Kidney epithelial cell (primary cell): Measurements from ENCODE around the gene SEPTIN12. TPM values are rescaled to one million over a fixed set of nuclear protein-coding genes. Genes with fewer than 3 reads are reported as not detected.

Experiments
- DNase-seq: peaks from one replicate; pipeline ENCODE4 v3.0.0-alpha.2; 2010; ENCODE audit warnings: low read depth
- H3K27me3 ChIP-seq: 2 replicates; pipeline ENCODE4 v1.6.0; 2011; ENCODE audit warnings: low read length; ENCODE audit not compliant: control insufficient read depth, insufficient read depth
- H3K36me3 ChIP-seq: 2 replicates; pipeline ENCODE4 v1.5.1; 2011; ENCODE audit warnings: low read length; ENCODE audit not compliant: control insufficient read depth, insufficient read depth
- H3K4me3 ChIP-seq: 2 replicates; pipeline ENCODE4 v1.5.1; 2011; ENCODE audit warnings: low read depth, mild to moderate bottlenecking, control low read depth, low read length
- CTCF ChIP-seq: IDR thresholded peaks from 2 replicates; pipeline ENCODE4 v1.5.1; 2011; ENCODE audit warnings: mild to moderate bottlenecking, moderate library complexity, low read length, control low read depth, inconsistent platforms; ENCODE audit not compliant: insufficient read depth, poor library complexity, severe bottlenecking
- total RNA-seq: library from RNA; depleted of rRNA; stranded (reverse); fragments of >200 nt; gene quantifications from 2 replicates; pipeline ENCODE4 v1.2.3, GENCODE V29; 2015

SEPTIN12 gene
- not detected in 2 replicates for total RNA-seq

GRCh38 chr16:4787627-4788482 is at the start of gene SEPTIN12:
SEPTIN12 (minus strand) TSS chr16:4788345; CDS start chr16:4787645, 700 bp downstream.
- H3K4me3 ChIP-seq = no peak within 1 kb of the TSS

GRCh38 chr16:4836727-4837126 is 48.6 kb upstream of the SEPTIN12 start:
- H3K27me3 ChIP-seq = no peaks in the 10 kb centered on the region
- no peak for TF ChIP-seq CTCF
- no peaks in the 10 kb centered on the region for H3K36me3 ChIP-seq
- DNase-seq = no peak
- no peak overlapping the region for H3K4me3 ChIP-seq

More at GRCh38 chr16:4787627-4788482, at the start of gene SEPTIN12:
- no peaks in the 10 kb centered on the region for H3K36me3 ChIP-seq
- DNase-seq = no peak
- TF ChIP-seq CTCF = no peak
- no peaks in the 10 kb centered on the region for H3K27me3 ChIP-seq

GRCh38 chr16:4833584-4833983 is 45.4 kb upstream of the SEPTIN12 start:
- TF ChIP-seq CTCF = no peak
- no peak for DNase-seq
- H3K36me3 ChIP-seq = no peaks in the 10 kb centered on the region
- no peaks in the 10 kb centered on the region for H3K27me3 ChIP-seq
- no peak overlapping the region for H3K4me3 ChIP-seq

GRCh38 chr16:4832698-4833343 is 44.7 kb upstream of the SEPTIN12 start:
- Histone ChIP-seq H3K27me3 (no peaks in the 10 kb centered on the region), H3K4me3 (no peak overlapping the region), H3K36me3 (no peaks in the 10 kb centered on the region)
- no peak for TF ChIP-seq CTCF
- DNase-seq = no peak

GRCh38 chr16:4831616-4832015 is 43.5 kb upstream of the SEPTIN12 start:
- no peak for TF ChIP-seq CTCF
- no peak for DNase-seq
- H3K36me3 ChIP-seq = no peaks in the 10 kb centered on the region
- no peaks in the 10 kb centered on the region for H3K27me3 ChIP-seq
- H3K4me3 ChIP-seq = no peak overlapping the region
